RWPE1 (cell line): ENCODE results near the gene EIF6.
"Not testable (repeated sequence)": the region's sequence is repeated elsewhere in the genome, so short reads cannot be mapped to it uniquely, and the experiment has no call there.

ENCODE experiments used
- CTCF ChIA-PET: fragments of 350-600 bp; sonication (Branson Sonifier 250); formaldehyde crosslinking; extraction: SDS; loops from one replicate; lab custom pipeline; 2021; lab: Yijun Ruan, JAX
- POLR2A ChIA-PET: fragments of 400-600 bp; formaldehyde crosslinking; extraction: SDS; loops from one replicate; lab custom pipeline; 2020; ENCODE audit warnings: antibody characterized with exemption; ENCODE audit not compliant: low non-redundant PET; lab: Yijun Ruan, JAX
- DNase-seq: peaks from one replicate; pipeline ENCODE4 v3.0.0; 2012; ENCODE audit warnings: low spot score
- H3K27ac ChIP-seq: fragments of 450-650 bp; 2 replicates; pipeline ENCODE4 v1.5.1; 2017
- CTCF ChIP-seq: fragments of 450-650 bp; conservative IDR thresholded peaks from 2 replicates; pipeline ENCODE4 v1.5.1; 2017; ENCODE audit warnings: low read depth, mild to moderate bottlenecking

Gene EIF6

DNA sequence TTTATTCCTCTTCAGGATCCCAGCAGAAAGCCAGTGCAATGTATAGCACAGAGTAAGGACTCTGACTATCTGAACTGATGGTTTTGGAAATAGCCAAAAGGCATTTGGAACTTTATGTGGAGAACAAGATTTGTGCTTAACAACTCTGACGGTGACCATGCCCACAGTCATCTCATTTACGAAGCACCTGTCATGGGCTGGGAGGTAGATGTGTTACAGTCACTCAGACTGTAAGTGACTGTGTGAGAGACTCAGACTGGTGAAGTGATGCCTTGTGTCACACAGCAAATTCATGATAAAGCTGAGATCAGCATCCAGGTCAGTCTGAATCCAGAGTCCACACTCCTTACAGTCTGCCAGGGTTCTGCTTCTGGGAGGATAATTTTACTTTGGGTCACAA is 31.5 kb upstream of the EIF6 start:
- no peak for TF ChIP-seq CTCF
- peak overlapping the region; percentile 58 for H3K27ac ChIP-seq
- ChIA-PET CTCF (interaction anchor here (0.7 kb wide), 1 partner anchor 12 kb away, joined by 4 read pairs; no protein-coding TSS in a partner anchor), POLR2A (no interaction called here)
- no peak for DNase-seq

DNA sequence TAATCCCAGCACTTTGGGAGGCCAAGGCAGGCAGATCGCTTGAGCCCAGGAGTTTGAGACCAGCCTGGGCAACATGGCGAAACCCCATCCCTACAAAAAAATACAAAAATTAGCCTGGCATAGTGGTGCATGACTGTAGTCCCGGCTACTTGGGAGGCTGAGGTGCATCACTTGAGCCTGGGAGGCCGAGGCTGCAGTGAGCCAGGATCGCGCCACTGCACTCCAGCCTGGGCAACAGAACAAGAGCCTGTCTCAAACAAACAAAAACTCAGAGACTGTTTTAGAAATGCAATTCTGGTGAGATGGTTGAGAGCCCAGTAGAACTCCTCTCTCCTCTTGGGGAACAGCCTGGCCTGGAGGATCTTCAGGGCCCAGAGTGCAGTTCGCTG is 31.1 kb upstream of the EIF6 start:
- CTCF ChIA-PET, result interaction anchor here (1.4 kb wide), 1 partner anchor 124 kb away, joined by 4 read pairs; no protein-coding TSS in a partner anchor
- DNase-seq, POLR2A ChIA-PET: not testable (repeated sequence)
- H3K27ac ChIP-seq, result peak overlapping the region; percentile 58

GRCh38 chr20:35314816-35315631 is 30.5 kb upstream of the EIF6 start:
- POLR2A ChIA-PET, result no interaction called here
- H3K27ac ChIP-seq, result peak overlapping the region; percentile 58
- CTCF ChIA-PET, result interaction anchor here (1.4 kb wide), 1 partner anchor 125 kb away, joined by 4 read pairs; no protein-coding TSS in a partner anchor
- no peak for TF ChIP-seq CTCF
- no peak for DNase-seq

- peak; percentile 88 for DNase-seq
- no peak for TF ChIP-seq CTCF
- POLR2A ChIA-PET, result no interaction called here
- CTCF ChIA-PET, result interaction anchor here (0.6 to 1.2 kb wide), 4 partner anchors 8 to 127 kb away, joined by 3 read pairs; no protein-coding TSS in a partner anchor
- H3K27ac ChIP-seq, result peak overlapping the region; percentile 100; the same call in 1 of the 2 replicates
Observed at GRCh38 chr20:35312318-35312717, 27.7 kb upstream of the EIF6 start.

DNA sequence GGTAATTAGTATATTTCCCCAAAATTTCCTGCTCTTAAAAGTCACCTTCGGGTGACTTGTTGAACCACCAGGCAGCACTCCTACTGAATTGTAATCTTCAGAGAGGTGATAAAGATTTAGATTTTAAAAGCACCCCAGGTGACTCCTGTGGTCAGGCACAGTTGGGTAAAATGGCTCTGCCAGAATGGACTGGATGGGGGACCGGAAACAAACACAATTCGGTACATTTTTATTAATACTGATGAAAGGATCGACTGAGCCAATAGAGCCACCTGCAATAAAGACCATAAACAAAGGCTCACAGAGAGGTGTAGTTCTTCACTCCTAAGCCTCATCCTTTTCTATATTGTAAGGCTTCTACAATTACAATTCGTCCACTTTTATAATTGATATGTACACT is 27.2 kb upstream of the EIF6 start:
- H3K27ac ChIP-seq, result peak overlapping the region; percentile 100
- ChIA-PET CTCF (interaction anchor here (0.6 kb wide), 3 partner anchors 28 to 127 kb away, joined by 3 read pairs; no protein-coding TSS in a partner anchor), POLR2A (no interaction called here)
- no peak for TF ChIP-seq CTCF
- no peak for DNase-seq

GRCh38 chr20:35311409-35311808 is 26.8 kb upstream of the EIF6 start:
- no peak for DNase-seq
- TF ChIP-seq CTCF, result no peak
- CTCF ChIA-PET, result no interaction called here

More at GRCh38 chr20:35311409-35311808, 26.8 kb upstream of the EIF6 start:
- H3K27ac ChIP-seq, result peak overlapping the region; percentile 100
- POLR2A ChIA-PET, result no interaction called here
